GM12874 (cell line): ENCODE data around the gene TPD52L2.

Experiments used
- TF ChIP-seq, protein P1 (sequence below): IDR thresholded peaks from 2 replicates; pipeline ENCODE4 v1.5.1; 2011; ENCODE audit warnings: low read depth, mild to moderate bottlenecking, control low read depth, low read length, moderate library complexity; ENCODE audit not compliant: insufficient read depth

TPD52L2 gene

DNA sequence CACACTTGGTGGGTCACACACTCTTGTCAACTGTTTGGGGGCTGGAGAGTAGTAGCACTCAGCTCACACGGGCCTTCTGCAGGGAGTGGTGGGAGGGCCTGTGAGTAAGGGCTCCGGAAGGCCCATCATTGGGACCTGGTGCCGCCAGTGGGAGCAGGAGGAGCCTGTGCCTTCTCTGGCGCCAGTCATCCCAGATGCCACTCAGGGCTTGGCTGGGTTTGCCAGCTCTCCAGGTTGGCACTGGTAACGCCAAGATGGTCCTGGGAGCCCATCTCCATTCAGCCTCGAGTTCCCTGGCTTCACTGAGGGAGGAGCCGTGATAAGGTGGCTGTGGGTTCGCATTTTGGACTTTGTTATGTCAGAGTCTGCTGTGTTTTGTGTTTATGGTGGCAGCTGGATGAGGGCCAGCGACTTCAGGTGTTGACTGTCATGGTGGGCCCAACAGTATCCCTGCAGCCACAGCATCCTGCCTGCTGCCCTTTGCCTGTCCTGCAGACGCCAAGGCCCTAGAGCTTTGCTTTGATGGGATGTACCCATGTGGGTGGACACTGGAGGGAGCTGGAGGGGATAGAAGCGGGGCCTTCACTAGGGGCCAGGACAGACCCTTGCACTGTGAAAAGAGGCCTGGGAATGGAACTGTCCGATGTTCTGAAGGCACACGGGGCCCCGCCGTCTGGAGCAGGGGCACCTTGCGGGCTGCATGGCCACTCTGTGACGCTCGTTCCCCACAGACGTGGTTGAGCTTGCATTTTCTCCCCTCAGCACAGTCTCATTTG lies 16.6 kb downstream of the TPD52L2 start:
- TF ChIP-seq, protein P1, sequence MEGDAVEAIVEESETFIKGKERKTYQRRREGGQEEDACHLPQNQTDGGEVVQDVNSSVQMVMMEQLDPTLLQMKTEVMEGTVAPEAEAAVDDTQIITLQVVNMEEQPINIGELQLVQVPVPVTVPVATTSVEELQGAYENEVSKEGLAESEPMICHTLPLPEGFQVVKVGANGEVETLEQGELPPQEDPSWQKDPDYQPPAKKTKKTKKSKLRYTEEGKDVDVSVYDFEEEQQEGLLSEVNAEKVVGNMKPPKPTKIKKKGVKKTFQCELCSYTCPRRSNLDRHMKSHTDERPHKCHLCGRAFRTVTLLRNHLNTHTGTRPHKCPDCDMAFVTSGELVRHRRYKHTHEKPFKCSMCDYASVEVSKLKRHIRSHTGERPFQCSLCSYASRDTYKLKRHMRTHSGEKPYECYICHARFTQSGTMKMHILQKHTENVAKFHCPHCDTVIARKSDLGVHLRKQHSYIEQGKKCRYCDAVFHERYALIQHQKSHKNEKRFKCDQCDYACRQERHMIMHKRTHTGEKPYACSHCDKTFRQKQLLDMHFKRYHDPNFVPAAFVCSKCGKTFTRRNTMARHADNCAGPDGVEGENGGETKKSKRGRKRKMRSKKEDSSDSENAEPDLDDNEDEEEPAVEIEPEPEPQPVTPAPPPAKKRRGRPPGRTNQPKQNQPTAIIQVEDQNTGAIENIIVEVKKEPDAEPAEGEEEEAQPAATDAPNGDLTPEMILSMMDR = no peak

DNA sequence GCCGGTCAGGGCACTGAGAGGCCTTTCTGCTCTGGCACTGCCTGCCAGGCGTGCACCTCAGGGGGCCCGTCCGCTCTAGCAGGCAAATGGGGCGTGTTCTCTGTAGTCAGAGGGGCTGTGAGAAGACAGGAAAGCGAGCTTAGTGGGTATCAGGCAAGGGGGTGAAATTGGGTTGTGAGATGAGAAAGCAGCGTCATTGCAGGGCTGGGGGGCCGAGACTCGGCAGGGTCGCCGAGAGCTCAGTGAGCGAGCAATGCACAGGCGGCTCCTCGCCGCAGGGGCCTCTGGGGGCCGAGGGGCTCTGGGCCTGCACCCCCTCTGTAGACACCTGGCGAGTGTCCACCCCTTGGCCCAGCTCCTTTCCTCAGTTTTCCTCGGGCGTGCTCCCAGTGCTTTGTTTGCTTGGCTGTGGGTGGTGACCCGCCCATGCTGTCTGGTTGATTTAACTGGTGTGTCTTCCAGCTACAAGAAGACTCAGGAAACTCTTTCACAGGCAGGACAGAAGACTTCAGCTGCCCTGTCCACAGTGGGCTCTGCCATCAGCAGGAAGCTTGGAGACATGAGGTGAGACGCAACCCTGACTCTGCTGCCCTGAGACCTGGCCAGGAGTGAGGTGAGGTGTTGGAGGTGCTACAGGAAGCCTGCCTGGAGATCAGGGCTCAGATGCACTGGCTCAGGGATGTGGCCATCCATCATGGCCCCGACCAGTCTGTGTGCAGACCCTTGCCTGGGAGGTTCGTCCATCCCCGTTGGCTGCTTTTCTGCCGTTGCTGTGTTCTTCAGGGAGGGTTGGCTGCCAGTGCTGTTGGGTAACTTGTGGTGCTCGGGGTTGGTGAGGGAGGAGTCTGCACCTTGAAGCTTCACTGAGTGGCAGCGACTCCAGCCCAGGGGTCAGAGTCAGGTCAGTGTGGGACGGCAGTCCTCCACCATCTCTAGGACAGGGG lies 17.5 kb downstream of the TPD52L2 start:
- TF ChIP-seq, protein P1 = no peak

DNA sequence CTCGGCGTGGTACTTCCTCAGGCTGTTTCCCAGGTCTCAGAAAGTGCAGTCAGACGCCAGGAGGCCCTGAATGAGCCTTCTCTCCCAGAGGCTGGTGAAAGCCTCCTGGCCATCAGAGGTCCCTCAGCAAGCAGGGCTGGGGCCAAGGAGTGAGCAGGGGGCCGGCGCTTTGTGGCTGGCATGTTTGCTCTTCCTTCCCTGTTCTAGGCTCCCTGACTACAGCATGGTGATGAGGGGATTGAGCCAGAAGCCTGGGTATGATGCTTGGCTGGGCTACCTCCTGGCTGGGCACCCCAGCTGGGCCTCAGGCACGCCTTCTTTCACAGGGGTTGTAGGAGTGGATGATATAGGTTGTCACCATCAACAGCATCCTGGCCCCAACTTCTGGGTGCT lies 18.1 kb downstream of the TPD52L2 start:
- TF ChIP-seq, protein P1 = no peak

DNA sequence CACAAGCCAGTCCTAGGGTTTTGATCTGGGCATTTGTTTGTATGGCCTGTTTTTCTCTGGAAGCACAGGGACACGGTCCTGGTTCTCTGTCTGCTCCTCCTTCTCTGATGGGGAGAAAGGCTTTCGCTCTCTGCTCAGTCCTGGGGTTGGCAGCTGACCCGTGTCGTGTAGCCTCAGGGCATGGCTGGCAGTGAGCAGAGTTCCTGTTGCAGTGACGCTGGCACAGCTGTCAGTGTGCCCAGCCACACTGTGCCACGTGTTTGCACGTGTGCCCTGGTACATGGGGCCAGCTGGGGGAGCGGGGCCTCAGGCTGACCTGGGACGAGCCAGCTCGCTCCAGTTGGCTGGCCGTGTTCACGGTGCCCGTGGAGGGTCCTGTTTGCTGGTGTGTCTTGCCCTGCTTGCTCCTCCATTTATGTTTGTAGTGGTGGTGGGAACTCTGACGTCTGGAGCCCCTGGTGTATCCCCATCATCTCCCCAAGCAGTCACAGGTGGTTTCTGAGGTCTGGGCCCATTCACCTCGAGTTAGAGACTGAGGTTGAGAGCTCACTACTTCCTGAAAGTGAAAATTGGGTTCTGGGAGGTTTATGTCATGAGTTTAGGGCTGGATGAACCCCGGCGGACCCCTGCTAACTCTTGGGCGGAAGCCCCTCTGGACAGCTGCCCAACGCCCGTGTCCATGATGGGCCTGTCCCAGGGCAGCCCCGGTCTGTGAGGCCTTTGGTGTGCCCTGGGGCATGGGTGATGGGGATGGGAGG lies 19.6 kb downstream of the TPD52L2 start:
- TF ChIP-seq, protein P1 = no peak

DNA sequence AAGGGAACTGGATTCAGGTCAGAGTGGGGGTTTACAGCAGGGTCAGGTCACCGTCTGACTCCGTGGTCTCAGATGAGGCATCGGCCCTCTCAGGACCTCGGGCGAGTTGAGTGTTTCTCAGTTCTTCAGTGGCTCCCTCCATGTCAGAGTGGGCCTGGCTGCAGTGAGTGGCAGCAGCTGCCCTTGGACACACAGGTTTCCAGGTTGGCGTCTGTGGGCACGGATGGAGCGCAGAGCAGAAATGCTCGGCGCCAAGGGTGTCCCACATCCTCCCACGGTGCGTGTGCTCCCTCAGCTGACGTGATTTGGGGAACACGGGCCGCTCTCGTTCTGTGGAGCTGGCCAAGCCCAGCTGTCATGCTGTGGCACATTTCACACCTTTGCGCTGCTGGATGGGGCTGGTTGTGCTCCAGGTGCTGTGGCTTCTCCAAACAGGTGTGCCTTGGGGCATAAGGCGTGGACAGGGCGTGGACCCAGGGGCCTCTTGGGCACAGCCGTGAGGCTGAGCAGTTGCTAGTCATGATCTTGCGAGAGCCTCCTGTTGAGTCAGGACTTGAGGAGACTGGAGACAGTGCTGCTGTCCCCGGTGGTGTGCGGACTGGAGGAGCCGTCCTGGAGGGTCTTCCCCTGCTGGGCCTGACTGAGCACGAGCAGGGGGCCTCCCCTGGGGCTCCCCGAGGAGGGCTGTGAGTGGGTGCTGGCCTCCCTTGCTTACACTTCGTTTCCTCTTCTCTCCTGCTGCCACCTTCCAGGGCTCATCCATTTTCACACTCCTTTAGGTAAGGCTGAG lies 20.4 kb downstream of the TPD52L2 start:
- TF ChIP-seq, protein P1 = no peak

DNA sequence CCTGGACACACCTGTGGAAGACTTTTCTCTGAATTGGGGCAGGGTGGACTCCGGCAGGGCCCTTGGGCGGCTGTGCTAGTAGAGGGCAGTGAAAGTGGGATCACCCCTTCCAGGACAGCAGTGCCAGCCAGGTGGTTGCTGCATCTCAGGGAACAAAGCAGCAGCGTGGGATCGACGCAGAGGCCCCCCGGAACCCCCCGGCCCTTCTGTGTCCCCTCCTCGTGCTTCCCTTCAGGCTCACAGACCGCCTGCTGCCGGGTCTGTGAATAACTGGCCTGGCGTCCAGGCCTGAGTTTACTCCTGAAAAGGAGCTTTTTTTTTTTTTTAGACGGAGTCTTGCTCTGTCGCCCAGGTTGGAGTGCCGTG lies 21.0 kb downstream of the TPD52L2 start:
- TF ChIP-seq, protein P1 = no peak
